NCI-H2227 treated with DMSO at 0.1 percent for 48 hours (cell line): ENCODE measurements around the gene TBL2.
"Not testable (repeated sequence)": the region's sequence is repeated elsewhere in the genome, so short reads cannot be mapped to it uniquely, and the experiment has no call there.

Source experiments
- DNase-seq: peaks from one replicate; lab custom pipeline; 2025; lab: John Stamatoyannopoulos, UW

Gene TBL2

DNA sequence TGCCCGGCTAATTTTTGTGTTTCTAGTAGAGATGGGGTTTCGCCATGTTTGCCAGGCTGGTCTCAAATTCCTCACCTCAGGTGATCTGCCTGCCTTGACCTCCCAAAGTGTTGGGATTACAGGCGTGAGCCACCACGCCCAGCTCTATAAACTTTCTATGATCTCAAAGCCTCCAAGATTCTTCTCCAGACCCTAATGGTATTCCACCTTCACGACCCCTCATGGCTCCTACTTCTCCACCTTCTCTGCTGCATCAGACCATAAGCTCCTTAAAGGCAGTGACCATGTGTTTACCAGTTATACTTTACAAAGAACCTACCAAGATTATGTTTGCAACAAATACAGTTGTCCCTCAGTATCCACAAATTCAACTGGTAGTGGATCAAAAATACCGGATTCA is 46.2 kb downstream of the TBL2 start:
- no peak for DNase-seq

DNA sequence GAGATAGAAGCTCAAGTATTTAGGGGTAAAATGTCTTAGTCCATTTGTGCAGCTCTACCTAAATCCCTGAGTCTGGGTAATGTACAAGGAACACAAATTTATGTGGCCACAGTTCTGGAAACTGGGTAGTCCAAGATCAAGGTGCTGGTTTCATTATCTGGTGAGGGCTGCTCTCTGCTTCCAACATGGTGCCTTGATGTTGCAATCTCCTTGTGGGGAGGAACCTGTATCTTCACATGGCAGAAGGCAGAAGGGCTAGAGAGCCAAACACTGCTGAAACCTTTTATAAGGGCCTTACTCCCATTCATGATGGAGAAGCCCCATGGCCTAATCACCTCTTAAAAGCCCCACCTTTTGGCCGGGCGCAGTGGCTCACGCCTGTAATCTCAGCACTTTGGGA is 47.6 kb downstream of the TBL2 start:
- no peak for DNase-seq

DNA sequence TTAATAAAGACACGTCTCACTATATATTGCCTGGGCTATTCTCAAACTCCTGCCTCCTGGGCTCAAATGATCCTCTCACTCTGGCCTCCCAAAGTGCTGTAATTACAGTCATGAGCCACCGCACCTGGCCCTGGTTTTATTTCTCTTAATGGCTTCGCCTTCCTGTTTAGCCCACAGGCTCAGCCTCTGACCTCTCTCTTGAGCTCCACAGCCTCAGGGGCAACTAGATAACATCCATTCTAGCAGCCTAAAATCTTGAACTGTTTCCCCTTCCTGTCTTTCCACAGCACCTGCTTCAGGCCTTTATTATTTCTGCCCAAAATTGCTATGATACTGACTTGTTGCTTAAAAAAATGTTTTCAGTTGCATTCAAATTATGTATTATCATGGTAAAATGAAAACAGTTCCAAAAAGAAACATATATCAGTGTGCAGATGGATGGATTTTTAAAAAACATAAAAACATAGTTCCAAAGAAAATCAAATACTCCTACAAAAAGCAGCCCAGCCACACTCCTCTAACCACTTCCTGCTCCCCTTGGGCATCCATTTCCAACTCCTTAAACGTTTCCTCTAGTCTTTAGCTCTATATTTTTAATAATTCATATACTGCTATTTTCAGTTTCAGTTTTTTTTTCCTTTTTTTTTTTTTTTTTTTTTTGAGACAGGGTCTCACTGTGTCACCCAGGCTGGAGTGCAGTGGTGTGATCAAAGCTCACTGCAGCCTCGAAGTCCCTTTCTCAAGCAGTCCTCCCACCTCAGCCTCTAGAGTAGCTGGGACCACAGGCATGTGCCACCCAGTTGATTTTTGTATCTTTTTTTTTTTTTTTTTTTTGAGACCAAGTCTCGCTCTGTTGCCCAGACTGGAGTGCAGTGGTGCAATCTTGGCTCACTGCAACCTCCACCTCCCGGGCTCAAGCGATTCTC is 51.2 kb downstream of the TBL2 start:
- DNase-seq, result no peak

DNA sequence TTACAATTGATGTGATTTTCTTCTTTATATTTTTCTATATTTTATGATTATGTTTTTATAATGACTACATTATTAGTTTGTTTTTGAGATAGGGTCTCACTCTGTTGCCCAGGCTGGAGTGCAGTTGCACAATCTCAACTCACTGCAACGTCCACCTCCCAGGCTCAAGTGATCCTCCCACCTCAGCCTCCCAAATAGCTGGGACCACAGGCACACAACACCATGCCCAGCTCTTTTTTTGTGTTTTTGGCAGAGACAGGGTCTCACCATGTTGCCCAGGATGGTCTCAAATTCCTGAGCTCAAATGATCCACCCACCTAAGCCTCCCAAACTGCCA is 52.3 kb downstream of the TBL2 start:
- DNase-seq, result not testable (repeated sequence)

DNA sequence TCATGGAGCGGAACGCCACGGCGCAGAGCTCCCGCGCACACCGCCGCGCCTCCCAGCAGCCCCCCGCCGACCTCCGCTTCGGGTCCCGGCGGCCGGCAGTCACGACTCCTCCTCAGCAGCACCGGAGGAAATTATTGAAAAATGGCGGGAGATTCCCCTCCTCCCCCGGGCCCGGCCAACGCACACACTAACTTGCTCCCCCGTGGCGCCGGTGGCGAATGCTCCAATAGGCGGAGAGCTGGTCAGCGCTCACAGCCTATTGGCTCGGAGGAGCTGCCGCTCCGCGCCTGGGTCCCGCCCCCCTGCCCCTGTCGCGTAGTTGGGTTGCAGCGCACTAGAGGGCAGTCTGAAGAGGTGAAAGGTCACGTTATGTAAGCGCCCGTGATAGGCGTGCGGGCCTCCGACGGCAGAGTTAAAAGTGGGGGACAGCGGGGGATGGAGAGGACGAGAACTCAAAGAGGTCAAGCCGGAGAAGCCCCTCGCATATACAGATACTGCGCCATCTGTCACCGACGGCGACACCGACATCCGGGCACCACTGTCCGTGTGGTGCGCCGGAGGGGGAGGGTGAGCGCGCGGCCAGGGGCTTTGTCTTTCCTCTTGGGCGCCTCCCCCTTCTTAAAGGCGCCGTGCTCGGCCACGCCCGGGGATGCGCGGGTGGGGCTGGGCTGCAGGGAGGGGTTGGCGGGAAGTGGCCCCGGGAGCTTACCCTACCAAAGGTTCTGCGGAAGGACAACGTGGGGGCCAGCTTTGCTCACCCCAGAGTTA is 56.1 kb downstream of the TBL2 start, which contains the start of gene BAZ1B:
BAZ1B (minus strand) TSS at position 189 of the 768 bp plus-strand sequence. CDS start 360 bp downstream, outside the sequence.
- DNase-seq, result peak; percentile 99

DNA sequence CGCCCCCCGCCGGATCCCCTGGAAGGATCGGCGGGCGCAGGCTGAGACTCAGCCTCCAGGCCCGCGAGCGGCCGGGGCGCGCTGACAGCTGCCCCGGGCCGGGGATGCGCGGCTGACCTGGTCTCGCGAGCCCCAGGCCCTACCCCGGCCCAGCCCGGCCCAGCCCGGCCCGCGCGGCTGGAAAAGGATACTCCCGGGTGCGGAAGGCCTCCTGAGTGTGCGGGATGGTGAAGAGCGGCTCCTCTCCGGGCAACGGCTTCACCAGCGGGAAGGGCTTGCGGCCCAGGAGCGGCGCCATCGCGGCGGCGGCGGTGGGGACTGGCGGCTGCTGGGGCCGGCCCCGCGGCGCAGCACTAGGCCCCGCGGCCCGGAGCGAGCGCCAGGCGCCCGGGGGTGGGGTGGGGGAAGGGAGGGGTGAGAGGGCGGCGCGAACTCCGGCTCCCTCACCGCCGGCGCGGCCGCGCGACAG is 56.7 kb downstream of the TBL2 start:
- DNase-seq, result no peak

DNA sequence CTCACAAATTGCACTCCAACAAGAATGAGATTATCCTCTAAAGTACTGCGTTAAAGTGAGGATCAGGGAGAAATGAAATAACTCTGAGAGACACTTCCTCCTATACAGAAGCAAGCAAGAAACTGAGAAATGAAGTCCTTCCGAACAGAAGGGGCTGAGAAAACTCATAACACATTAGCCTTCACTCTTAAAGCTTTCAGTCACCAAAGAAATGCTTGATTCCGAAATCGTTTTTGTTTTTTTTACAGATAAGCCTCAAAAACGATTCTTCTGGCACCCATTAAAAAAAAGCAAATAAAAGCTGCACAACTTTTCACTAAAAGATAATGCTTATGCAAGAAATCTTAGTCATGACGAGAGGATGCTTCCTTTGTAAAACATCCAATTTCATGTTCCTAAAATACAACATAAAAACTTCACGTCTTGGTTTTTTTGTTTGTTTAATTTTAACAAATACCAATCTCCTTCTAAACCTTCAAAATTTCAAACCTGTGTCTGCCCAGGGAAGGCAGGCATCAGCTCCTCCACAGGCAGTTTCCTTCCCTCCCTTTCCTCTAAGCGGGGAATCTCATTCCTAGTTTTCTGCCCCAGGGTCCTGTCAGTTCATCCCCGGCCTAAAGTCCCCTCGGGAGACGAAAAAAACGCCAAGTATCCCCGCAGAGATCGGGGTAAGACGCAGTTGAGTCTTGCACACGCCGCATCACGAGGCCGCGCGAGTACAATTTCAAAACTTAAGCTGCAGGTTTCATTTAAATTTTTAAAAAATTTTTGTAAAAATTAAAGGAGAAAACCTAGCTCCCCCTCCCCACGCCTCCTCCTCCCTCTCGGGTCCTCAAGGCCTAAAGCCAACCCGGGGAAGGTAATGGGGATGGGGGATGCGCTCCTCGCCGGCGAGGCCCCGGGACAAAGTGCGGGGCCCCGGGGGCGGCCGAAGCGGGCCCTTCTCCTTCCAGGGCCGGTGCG is 57.4 kb downstream of the TBL2 start:
- DNase-seq, result no peak

DNA sequence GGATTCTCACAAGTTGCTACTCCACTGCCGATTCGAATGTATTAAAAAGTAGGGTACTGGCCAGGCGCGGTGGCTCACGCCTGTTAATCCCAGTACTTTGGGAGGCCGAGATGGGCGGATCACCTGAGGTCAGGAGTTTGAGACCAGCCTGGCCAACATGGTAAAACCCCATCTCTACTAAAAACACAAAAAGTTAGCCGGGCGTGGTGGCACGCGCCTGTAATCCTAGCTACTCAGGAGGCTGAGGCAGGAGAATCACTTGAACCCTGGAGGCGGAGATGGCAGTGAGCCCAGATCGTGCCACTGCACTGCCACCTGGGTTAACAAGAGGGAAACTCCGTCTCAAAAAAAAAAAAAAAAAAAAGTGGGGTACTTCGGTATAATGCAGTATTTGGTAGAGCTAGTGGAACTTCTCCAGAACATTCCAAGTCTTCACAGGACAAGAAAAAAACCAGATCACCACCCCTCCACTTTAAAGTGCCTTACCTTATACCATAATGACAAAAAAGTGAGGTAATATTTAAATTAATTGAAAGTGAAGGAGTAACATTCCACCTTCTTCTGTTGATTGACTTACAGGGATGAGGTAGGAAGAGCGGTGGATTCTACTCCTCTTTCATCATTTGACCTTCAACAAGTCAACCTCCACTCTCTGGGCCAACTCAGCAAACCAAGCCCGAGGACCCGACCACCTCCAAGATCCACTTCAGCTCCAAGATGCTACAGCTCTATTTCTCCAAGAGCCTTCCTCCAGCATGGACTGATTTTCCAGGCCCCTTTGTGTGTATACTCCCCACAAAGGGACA is 58.3 kb downstream of the TBL2 start:
- DNase-seq, result no peak

DNA sequence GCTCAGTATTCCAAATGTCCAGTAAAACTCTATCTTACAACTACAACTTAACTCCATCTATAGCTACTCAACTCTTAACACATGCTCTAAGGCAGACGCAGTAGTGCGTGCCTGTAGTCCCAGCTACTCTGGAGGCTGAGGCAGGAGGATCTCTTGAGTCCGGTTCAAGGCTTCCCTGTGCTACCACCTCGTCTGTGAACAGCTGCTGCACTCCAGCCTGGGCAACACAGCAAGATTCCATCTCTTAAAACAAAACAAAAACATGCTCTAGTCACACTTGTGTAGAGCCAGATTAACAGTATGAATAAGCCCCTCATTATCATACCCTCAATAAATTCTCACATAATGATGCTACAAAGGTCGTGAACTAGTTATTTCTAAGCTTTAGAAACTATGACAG is 59.9 kb downstream of the TBL2 start:
- no peak for DNase-seq
